HCT116 (cell line): ENCODE measurements around the gene ELL2.

Source experiments
- CTCF ChIP-seq, 3 experiments: fragments of 200-600 bp in 1 of 3; sonication (generic) in 1 of 3; IDR thresholded peaks in 2 of 3; conservative IDR thresholded peaks in 1 of 3; 2 replicates each; pipeline ENCODE4 v1.5.1; 2012 to 2017; ENCODE audit warnings: low read depth in 2 of 3, low read length in 2 of 3, antibody characterized with exemption in 1 of 3, borderline replicate concordance in 1 of 3, control low read depth in 1 of 3, mild to moderate bottlenecking in 1 of 3, mixed read lengths in 1 of 3, mixed run types in 1 of 3, moderate library complexity in 1 of 3; ENCODE audit not compliant: insufficient read depth in 1 of 3
- ELF1 ChIP-seq: IDR thresholded peaks from 2 replicates; pipeline ENCODE4 v1.6.1; 2012; ENCODE audit warnings: low read depth, borderline replicate concordance
- EZH2 ChIP-seq: fragments of 200-600 bp; sonication (generic); IDR thresholded peaks from 2 replicates; pipeline ENCODE4 v1.6.1; 2017; ENCODE audit warnings: antibody characterized with exemption, mixed run types
- JUND ChIP-seq: IDR thresholded peaks from 2 replicates; pipeline ENCODE4 v1.6.1; 2012
- POLR2A ChIP-seq: IDR thresholded peaks from 2 replicates; pipeline ENCODE4 v1.7.0; 2011; ENCODE audit warnings: borderline replicate concordance; ENCODE audit not compliant: insufficient read depth, insufficient read length; ENCODE audit errors: extremely low read depth
- POLR2AphosphoS5 ChIP-seq: IDR thresholded peaks from 2 replicates; pipeline ENCODE4 v1.6.1; 2011; ENCODE audit warnings: mild to moderate bottlenecking, low read depth, low read length, moderate library complexity
- REST ChIP-seq: IDR thresholded peaks from 2 replicates; pipeline ENCODE4 v1.6.1; 2012; ENCODE audit warnings: low read depth
- YY1 ChIP-seq: IDR thresholded peaks from 2 replicates; pipeline ENCODE4 v1.6.1; 2011; ENCODE audit warnings: low read length, low read depth, moderate library complexity, mild to moderate bottlenecking; ENCODE audit not compliant: insufficient replicate concordance; ENCODE audit errors: extremely low read depth
- ZFX ChIP-seq: fragments of 450-650 bp; IDR thresholded peaks from 2 replicates; pipeline ENCODE4 v1.6.1; 2017
- ZNF274 ChIP-seq: fragments of 200-500 bp; sonication (Bioruptor generic); IDR thresholded peaks from 2 replicates; pipeline ENCODE4 v1.6.1; 2014; ENCODE audit warnings: mild to moderate bottlenecking, low read depth, low read length, inconsistent platforms

- TF ChIP-seq POLR2A: no peak
- no peak for TF ChIP-seq CTCF (IDR thresholded peaks at IDR 0.05 in 2 of 3, conservative IDR thresholded peaks at IDR 0.05 in 1 of 3; ENCODE audit: borderline replicate concordance in 1 of 3, insufficient read depth in 1 of 3, low read depth in 2 of 3, low read length in 2 of 3)
- TF ChIP-seq YY1: no peak
- no peak for TF ChIP-seq JUND
- TF ChIP-seq ELF1: no peak
- no peak for TF ChIP-seq POLR2AphosphoS5
- no peak for TF ChIP-seq ZNF274
- no peak for TF ChIP-seq EZH2
- no peak for TF ChIP-seq ZFX
- no peak for TF ChIP-seq REST
Measured at GRCh38 chr5:95916687-95917085, 45.0 kb downstream of the ELL2 start.
